ENCODE measurements around the gene EXTL1. TPM values are rescaled to one million over a fixed set of nuclear protein-coding genes. Genes with fewer than 3 reads are reported as not detected.

EXTL1 gene
- total and polyA plus RNA-seq, 2 donors (not counting 3 experiments of a cell fraction or from before 2014, with no cell fraction given), result not detected

GRCh38 chr1:25977801-25978200, 43.8 kb upstream of the EXTL1 start:
- H3K9me3 ChIP-seq (replicated peaks; ENCODE audit: control insufficient read depth, insufficient read depth, low read length), result no peaks in the 10 kb centered on the region
- ChIA-PET POLR2A (no interaction called here), CTCF (no interaction called here)
- no peak for FAIRE-seq
- peaks cover 0 to 10% of the 10 kb centered on the region in 2 experiments for H3K36me3 ChIP-seq (ENCODE audit: control insufficient read depth in 2 of 2, extremely low read depth in 1 of 2, insufficient read depth in 2 of 2, low read length in 2 of 2)
- H3K27me3 ChIP-seq (ENCODE audit: control insufficient read depth in 2 of 2, insufficient read depth in 2 of 2, low read length in 2 of 2), result no peaks in the 10 kb centered on the region
- no peak overlapping the region for H3K9ac ChIP-seq (replicated peaks; ENCODE audit: extremely low read depth, insufficient read depth, low read length)
- no peak overlapping the region for H3K27ac ChIP-seq (ENCODE audit: insufficient read depth, low read depth, low read length)
- no peaks in the 10 kb centered on the region for H3K9me1 ChIP-seq (replicated peaks; ENCODE audit: control insufficient read depth, extremely low read depth, insufficient read depth, low read length)
- no peak for DNase-seq (ENCODE audit: low read depth, low spot score)
- no peaks in the 10 kb centered on the region for H3K79me2 ChIP-seq (ENCODE audit: control insufficient read depth, insufficient read depth, low read length)
- H3K4me1 ChIP-seq (ENCODE audit: control insufficient read depth, extremely low read depth, insufficient read depth, low read length), result no peaks in the 10 kb centered on the region
- H2AFZ ChIP-seq (ENCODE audit: low read depth, low read length), result no peak overlapping the region
- TF ChIP-seq POLR2AphosphoS5 (IDR thresholded peaks at IDR 0.05; ENCODE audit: insufficient read depth, low read depth, low read length), result no peak
- no peak for TF ChIP-seq EZH2 (IDR thresholded peaks at IDR 0.05; ENCODE audit: borderline replicate concordance, low read depth, low read length, severe bottlenecking)
- no peak for TF ChIP-seq CTCF (IDR thresholded peaks at IDR 0.05; ENCODE audit: extremely low read depth in 1 of 2, insufficient read depth in 1 of 2, low read depth in 1 of 2, low read length in 2 of 2)
- no peak for TF ChIP-seq MYC (IDR thresholded peaks at IDR 0.05; ENCODE audit: low read depth, low read length)
- TF ChIP-seq FOS (IDR thresholded peaks at IDR 0.05; ENCODE audit: borderline replicate concordance, insufficient read depth, low read length), result no peak
- TF ChIP-seq POLR2A (IDR thresholded peaks at IDR 0.05; ENCODE audit: low read depth, low read length), result no peak
- TF ChIP-seq JUN (IDR thresholded peaks at IDR 0.05; ENCODE audit: borderline replicate concordance, insufficient read depth, insufficient read length, low read depth), result no peak
- TF ChIP-seq MAX (IDR thresholded peaks at IDR 0.05; ENCODE audit: insufficient read depth, insufficient read length), result no peak
- TF ChIP-seq GATA2 (IDR thresholded peaks at IDR 0.05; ENCODE audit: insufficient read depth, insufficient read length, low read depth, low read length), result no peak
- H3K4me2 ChIP-seq (ENCODE audit: insufficient read depth, low read length), result no peak overlapping the region
- H4K20me1 ChIP-seq (replicated peaks; ENCODE audit: control insufficient read depth, extremely low read depth, insufficient read depth, low read length), result no peaks in the 10 kb centered on the region
- dilution Hi-C loops (cut with MboI; ENCODE audit: extremely low pct_ligation_motif_present, low sequenced_read_pairs) (loop anchor here (25.0 kb wide), 1 partner anchor 90 kb away; the partner anchor contains the start of gene PAQR7), intact Hi-C loops (cut with micrococcal nuclease) (no loop called here)
- BruUV-seq (replicated peaks), result no TSS peak
- no peak overlapping the region for H3K4me3 ChIP-seq (replicated peaks in 1 of 3; ENCODE audit: insufficient read depth in 1 of 3, low read depth in 1 of 3, low read length in 3 of 3)
